GM21825 (cell line): ENCODE measurements around the gene CHSY3.

Experiments
- ATAC-seq: cut with Tn5 transposase; IDR thresholded peaks from one replicate; pipeline ENCODE4 v1.9.1; 2021; ENCODE audit warnings: mild to moderate bottlenecking, moderate library complexity; ENCODE audit not compliant: unreplicated experiment

CHSY3 gene

DNA sequence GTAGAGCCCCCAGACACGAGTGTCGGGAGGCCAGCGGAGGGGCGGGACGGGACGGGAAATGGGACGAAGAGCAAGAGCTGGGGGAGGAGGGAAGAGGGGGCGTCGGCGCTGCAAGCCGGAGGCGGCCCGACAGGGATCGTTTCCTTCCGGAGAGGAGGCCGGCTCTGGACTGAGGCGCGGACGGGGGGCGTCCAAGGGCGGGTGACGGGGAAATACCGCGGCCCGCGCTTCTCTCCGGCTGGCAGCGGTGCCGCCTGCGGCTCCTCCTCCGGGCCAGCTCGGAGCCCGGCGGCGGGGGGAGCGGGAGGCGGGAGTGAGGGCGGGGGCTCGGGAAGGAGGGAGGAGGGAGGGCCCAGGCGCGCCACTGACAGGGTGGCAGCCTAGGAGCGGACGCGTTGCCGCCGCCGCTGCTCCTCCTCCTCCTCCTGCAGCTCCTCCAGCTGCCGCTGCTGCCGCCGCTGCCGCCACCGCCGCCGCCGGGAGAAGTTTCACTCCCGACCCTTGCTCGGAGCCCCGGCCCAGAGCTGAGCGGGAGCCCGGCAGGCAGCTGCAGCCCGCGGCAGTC lies at the start of gene CHSY3:
Gene CHSY3, plus strand, starts transcription at position 364 of the 565 bp plus-strand sequence.
- ATAC-seq = peak; percentile 56

DNA sequence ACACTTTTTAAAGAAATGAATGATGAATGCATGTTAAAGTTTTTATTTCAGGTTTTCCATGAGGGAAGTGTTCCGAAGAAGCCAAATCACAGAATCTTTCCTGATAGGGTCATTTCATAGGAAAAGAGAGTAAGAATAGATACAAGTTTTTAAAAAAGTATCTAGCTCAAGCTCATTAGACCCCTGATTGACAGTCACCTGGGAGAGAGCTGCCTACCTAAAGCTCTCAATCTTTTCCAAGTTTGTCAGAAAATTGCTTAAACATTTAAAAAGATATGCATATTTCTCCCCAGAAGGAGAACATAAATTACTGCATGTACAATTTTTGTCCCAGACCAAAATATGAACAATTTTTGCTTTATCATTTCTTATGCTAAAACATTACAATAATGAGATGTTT lies 47.9 kb upstream of the CHSY3 start:
- ATAC-seq = no peak

DNA sequence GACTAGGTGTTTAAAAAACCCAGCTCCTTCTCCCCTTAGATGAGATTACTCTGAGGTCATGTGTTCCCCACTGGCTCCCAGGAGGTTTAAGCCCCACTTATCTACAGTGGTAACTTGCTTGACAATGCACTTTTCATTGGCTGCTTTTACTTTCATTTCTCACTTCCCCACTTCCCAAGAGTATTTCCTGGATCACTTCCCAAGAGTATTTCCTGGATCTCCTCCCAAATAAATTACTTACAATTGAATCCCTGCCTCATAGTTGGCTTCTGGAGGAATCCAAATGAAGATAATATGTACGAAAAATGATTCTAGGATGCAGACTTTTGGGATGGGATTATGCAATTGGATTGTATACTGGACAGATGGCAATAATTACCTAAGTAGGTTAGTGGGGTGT lies 47.1 kb upstream of the CHSY3 start:
- ATAC-seq = no peak

DNA sequence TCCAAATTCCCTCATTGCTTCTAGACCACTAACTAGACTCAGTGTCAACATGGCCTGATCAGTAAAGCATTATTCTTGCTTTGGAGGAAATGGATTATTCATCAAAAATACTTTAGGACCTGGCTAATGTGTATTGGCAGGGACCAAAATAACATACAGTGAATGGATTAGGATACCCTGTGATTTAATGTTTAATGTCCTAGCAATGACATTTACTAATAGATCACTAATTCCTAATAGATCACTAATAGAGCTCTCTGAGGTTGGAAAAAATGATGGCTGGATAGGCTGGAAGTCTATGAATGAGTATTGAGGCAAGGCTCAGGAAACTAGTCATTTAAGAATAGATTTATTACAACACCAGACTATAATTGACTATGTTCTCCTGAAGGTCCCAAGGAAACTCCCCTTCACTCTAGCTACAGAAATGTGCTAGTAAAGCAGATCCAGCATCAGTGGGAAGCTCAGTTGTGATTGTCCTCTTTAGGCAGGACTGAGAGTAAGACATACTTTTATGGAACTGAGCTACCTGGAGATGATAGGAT lies 46.1 kb upstream of the CHSY3 start:
- ATAC-seq = no peak

DNA sequence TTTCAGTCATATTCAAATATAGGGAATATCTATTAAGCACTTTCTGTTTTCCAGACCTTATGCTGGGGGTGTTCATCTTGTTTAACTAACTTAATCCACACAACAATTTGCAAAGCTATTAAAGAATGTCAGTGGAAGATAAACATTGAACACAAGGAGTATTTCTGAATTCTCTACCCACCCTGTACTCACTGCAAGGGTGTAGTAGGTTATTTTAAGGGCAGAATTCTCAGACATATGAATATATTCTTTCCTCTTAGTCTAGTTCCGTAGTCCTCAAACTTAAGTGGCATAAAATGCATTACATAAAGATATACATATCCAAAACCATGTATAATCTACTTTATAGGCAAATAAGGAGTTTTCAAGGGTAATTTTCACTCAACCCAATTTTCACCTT lies 19.9 kb upstream of the CHSY3 start:
- no peak for ATAC-seq

DNA sequence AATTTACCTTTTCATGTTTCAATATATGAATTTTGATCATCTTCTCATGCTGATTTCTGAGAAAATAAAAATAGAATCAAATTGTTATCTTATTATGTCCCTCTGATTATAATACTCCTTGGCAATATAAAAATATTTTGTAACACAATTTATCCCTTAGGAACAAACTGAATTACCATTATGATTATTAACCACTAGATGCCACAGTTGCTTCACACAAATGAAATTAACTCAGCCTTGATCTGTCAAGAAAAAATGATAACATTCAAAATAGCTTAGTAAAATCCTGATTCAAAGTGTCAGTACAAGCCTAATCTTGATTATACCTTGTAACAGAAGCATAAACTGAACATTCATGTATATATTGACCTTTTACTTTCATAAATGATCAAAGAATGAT lies 4.8 kb upstream of the CHSY3 start:
- ATAC-seq = no peak

DNA sequence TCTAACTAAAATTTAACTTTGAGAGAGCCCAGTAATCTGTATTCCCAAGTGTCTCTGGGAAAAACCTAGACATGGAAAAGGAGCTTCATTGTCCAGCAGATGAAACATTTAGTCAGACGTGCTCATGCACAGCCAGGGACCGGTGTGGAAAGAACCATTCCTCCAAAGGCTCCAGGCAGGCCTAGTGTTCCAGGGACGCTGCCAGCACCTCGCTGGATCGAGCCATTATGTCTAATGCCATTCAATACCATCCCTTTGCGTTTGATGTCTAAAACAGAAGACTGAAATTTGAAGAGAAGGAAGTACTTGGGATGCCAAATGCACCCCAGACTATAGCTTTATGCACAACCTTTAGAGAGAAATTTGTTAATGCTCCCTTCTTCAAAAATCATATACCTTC lies 1.4 kb upstream of the CHSY3 start:
- ATAC-seq = no peak

DNA sequence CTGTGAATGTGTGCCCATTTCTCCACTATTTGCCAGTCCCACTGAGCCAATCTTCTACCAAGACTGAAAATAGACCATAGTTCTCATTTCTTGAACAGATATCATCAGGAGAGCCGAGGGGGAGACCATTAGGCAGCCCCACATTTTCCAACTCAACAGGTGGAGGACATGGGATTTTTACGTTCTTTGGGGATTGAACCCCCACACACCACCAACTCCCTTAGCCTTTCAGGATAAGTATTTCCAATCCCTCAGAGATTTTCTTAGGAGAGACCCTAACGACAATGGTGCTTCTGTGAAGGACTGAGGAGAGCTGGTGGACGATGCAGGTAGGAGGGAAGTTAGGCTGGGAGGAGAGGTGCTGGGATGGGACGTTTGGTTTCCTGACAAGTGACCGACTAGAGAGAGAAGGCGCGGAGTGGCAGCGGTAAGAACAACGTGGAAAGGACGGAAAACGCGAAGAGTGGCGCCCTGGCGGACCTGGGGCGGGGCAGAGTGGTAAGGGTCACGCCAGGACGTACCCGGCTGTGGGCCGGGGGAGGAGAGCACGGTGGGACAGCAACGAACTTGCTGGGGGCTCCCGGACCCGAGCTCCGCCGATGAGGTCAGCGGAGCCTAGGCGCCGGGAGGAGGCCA lies 681 bp upstream of the CHSY3 start:
- ATAC-seq = no peak

DNA sequence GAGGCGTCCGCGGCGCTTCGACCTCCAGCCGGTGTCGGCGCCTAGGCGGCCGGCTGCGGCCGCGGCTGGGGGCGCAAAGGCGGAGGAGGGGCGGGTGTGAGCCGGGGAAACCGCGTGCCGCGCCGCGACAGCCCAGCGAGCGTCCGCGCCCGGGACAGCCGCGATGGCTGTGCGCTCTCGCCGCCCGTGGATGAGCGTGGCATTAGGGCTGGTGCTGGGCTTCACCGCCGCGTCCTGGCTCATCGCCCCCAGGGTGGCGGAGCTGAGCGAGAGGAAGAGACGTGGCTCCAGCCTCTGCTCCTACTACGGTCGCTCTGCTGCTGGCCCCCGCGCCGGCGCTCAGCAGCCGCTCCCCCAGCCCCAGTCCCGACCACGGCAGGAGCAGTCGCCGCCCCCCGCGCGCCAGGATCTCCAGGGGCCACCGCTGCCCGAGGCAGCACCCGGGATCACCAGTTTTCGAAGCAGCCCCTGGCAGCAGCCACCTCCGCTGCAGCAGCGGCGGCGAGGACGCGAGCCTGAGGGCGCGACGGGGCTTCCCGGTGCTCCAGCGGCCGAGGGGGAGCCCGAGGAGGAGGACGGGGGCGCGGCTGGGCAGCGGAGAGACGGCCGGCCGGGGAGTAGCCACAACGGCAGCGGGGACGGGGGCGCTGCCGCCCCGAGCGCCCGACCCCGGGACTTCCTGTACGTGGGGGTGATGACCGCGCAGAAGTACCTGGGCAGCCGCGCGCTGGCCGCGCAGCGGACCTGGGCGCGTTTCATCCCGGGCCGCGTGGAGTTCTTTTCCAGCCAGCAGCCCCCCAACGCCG lies 605 bp downstream of the CHSY3 start:
- peak; percentile 44 for ATAC-seq

DNA sequence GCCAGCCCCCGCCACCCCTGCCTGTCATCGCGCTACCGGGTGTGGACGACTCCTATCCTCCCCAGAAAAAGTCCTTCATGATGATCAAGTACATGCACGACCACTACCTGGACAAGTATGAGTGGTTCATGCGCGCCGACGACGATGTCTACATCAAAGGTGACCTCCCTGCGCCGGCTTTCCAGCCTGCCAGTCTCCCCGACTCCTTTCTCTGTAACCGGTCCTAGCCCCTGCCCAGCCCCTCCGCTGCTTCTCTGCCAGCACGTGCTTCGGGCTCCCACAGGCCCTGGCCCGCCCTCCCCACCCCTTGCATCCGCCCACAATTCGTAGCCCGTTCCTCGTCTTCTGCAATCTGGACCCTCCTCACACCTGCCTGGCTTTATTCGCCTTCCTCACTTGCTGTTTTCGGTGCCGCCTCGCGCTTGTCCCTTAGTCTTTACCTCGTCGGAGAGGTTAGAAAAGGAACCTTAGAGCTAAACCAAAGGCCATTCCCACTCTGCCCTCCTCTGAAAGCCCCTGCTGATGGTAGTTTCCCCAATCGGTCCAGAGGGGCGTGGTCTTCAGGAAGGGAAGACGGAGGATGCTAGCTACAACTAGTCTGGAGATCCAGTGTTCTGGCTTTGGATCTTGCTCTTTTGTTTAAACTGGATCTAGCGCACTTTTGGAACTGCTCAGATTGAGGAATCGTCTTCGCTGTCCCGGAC lies 1.4 kb downstream of the CHSY3 start:
- ATAC-seq = no peak

DNA sequence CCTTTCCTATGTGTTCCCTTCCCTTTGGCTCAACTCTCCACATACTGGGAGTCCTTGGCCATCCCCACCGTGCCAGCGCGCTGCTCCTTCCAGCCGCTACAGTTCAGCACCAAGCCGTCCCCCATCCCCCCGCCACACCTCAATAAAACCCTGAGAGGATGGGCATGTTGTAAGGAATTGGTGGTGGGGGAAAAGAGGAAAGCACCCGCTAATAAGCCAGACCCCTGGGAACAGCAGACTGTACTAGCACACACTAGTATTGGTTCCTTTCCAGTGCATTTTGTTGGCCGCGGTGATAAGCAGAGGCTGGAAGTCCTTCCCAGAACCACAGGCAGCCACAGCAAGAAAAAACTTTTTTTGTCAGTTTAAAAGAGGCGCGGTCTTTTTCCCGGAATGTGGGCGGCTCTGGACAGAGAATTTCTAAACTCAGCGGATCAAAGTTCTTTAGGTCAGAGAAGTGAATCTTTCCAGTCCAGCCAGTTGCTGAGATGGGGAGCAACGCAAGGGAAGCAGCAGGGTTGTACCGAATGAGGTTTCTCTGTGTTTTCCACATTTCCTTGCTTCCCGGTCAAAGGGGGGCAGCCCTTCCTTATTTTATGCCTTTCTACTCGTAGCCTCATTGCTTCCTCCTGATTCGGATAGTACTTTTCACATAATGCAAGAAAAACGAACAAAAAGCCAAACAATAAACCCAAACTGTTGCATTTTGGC lies 2.1 kb downstream of the CHSY3 start:
- no peak for ATAC-seq

DNA sequence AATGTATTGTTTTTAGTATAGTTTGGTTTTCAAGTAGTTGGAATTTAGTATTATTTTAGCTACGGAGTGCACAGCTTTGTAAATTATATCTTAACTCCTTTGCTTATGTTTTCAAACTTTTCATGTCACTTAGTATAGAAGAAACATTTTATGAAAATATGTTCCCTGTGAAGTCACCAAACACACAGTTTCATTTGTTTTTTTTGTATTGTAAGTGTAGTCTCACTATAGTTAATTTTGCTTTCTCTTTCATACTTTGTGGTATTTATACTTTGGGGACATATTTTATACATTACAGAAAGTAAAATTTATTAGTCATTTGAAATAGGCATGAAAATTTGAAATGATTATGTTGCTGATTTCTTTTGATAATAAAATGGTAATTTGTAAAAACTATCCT lies 5.0 kb downstream of the CHSY3 start:
- ATAC-seq = no peak

DNA sequence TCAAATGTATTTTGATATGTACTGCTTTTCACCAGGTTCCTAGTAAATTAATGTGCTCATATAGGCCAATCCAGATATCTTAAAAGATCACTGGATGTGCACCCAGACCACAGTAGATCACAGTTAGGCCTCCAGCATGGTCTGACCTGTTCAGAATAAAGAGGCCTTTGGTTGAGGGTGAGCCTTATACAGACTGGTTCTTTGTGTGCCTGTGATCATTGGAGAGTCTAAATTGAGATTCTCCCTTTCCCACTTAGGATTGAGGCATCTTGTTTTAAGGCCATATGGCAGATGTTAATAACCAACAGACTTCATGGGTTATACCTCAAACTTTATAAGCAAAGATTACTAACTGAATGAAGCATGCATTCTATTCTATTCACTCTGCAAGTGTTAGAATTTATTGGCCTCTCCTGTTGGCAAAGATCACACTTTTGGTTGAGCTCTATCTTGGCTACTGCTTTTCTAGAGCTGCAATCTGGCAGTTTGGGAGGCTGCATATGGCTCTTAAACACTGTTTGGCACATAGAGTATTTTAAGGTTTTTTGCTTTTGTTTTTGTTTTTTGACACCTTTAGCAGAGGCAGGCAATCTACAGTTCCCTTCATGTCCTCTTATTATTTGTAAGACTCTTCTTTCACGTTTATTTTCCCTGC lies 8.5 kb downstream of the CHSY3 start:
- no peak for ATAC-seq

DNA sequence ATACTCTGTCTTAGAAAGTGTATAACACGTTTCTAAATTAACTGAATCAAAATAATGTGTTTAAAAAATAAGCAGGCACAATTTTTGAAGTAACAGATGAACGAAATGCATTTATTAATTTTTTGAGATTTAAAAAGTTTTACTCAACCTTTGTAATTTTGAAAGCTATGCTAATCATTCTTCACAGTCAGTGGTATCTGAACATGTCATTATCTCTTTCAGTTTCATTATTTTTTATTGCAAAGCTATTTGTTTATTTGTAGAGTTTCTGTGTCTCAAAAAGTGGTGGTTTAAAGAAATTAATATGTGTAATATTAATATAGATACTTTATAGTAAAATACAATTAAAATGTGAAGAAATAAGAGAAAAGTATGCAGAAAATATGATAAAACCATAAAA lies 11.2 kb downstream of the CHSY3 start:
- no peak for ATAC-seq

DNA sequence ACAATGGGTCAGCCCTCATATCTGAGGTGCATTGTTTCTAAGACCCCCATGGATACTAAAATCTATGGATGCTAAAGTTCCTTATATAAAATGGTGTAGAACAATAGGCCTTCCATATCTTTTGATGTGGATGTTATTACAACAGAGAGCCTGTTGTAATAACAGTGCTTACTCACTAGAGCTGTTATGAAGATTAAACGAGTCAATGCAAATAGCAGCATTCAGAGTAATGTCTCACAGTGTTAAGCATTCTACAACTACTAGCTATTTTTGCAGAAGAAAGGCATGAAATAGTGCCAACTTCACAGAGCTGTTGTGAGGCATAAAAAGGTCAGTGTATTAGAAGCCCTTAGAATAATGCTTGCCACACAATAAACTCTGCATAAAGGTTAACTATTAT lies 13.0 kb downstream of the CHSY3 start:
- ATAC-seq = no peak

DNA sequence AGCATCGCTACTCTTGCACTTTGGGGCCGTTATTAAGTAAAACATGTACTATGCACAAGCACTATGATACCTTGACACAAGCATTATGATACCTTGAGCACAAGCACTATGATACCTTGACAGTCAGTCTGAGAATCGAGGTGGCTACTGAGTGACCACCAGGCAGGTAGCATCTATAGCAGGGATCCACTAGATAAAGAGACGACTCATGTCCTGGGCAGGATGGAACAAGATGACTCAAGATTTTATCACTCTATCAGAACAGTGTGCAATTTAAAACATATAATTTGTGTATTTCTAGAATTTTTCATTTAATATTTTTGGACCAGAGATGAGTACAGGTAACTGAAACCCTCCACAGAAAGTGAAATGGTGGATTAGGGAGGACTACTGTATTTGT lies 16.9 kb downstream of the CHSY3 start:
- ATAC-seq = no peak

DNA sequence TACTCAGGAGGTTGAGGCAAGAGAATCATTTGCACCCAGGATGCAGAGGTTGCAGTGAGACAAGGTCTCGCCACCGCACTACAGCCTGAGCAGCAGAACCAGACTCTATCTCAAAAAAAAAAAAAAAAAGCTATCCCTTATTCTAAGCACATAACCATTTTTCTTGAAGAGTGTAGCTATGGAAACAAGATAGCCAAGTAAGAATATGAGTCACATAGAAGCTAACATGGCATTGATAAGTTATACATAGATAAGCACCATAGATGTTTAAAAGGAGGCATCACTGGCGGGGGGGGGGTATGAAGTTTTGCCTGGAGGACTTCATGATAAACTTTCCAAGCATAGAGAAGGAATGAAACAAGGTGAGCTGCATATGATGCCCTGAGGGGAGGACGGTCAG lies 26.0 kb downstream of the CHSY3 start:
- no peak for ATAC-seq

DNA sequence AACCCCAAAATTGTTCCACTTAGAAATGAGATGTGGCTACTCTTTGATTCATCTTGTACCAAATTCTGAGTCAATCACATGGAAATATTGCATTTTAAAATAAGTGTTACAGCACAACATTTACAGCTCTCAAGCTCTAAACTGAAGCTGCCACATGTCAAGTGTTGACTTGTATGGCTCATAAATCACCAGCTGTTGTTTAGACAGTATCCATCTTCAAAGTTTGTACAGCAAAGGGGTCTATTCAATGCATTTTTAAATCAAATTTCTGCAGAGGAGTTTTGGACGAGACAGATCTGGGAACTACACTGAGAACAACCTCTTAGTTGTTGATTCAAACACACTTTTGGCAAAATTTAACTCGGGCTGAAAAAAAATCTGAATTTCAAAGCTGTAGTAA lies 31.4 kb downstream of the CHSY3 start:
- no peak for ATAC-seq

DNA sequence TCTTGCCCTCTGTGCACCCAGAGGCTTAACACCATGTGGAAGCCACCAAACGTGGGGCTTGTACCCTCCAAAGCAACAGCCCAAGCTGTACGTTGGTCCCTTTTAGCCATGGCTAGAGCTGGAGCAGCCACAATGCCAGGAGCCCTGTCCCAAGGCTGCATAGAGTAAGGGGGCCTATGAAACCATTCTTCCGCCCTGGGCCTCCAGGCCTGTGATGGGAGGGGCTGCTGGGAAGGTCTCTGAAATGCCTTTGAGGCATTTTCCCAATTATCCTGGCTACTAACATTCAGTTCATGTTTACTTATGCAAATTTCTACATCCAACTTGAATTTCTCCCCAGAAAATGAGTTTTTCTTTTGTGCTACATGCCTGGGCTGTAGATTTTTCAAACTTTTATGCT lies 33.8 kb downstream of the CHSY3 start:
- no peak for ATAC-seq

DNA sequence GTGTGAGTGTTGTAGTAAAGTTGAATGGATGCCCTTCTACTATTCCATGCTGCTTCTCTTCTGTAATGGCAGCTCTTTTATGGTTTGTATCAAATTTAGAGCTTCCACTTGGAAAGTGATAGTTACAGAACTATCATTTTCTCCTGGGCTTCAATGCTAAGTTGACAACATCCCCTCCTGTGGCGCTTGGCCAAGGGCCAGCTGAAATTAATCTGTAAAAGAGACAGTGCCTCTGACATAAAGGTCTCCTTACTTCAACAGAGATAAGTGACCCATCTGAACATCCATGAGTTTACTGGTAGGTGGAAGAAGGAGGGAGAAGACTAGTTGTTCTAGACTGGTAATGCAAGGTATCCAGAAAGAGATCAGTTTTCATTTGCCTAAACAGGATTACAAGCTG lies 39.7 kb downstream of the CHSY3 start:
- no peak for ATAC-seq
